GM21390 (cell line): ENCODE data around the gene CTAG1B.
"Not testable (repeated sequence)": the region's sequence is repeated elsewhere in the genome, so short reads cannot be mapped to it uniquely, and the experiment has no call there.

Source experiments
- ATAC-seq: cut with Tn5 transposase; IDR thresholded peaks from one replicate; pipeline ENCODE4 v1.9.1; 2021; ENCODE audit not compliant: unreplicated experiment

Gene CTAG1B

DNA sequence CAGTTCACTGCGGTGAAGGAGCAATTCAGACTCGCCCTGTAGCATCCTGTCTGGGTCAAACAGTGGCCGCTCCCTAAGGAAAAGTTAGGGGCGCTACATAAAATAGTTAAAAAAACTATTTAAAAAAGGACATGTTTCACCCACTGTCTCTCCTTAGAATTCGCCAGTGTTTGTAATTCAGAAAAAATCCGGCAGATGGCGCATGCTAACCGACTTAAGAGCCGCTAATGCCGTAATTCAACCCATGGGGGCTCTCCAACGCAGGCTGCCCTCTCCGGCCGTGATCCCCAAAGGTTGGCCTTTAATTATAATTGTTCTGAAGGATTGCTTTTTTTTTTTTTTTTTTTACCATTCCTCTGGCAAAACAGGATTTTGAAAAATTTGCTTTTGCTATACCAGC lies 28.7 kb downstream of the CTAG1B start:
- ATAC-seq, result not testable (repeated sequence)

- ATAC-seq, result not testable (repeated sequence)
These were observed 34.4 kb downstream of the CTAG1B start, which contains the start of gene CTAG1A for GRCh38 chrX:154584585-154585183. Gene CTAG1A, plus strand, starts transcription at chrX:154585133. Its CDS starts 74 bp downstream, at chrX:154585207.

DNA sequence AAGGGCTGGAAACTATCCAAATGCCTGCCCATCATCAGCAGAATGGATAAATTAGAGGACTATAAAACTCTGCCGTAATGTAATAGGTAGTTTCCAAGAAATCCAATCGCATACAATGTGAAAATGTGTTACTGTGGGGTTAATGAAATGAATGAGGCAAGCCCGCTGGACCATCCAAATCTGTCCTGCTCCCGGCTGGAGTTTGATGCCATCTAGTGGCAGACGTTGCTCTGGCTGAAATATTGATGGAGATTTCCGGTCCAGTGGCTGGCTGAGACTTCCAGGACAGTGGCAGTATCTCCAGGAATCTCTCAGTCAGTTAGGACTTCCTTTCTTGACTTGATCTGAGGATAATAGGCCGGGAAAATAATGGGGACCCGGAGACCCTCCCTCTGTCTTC lies 36.1 kb downstream of the CTAG1B start:
- ATAC-seq, result not testable (repeated sequence)

DNA sequence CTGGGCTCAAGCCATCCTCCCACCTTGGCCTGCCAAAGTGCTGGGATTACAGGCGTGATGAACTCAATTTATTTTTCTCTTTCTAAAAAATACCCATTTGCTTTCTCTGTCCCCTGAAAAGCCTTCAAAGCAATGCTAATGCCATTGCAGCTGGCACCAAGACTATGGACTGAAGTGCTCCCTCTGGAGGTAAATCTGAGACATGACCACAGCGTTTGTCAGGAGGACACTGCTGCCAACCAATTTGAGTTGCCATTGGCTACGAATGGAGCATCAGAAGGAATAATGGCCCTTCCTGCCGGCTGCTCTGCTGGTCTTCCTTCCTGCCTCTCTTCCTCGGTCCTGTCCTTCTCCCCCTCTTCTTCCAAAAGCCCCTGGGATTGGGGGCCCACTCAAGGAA lies 44.0 kb downstream of the CTAG1B start:
- ATAC-seq, result not testable (repeated sequence)

DNA sequence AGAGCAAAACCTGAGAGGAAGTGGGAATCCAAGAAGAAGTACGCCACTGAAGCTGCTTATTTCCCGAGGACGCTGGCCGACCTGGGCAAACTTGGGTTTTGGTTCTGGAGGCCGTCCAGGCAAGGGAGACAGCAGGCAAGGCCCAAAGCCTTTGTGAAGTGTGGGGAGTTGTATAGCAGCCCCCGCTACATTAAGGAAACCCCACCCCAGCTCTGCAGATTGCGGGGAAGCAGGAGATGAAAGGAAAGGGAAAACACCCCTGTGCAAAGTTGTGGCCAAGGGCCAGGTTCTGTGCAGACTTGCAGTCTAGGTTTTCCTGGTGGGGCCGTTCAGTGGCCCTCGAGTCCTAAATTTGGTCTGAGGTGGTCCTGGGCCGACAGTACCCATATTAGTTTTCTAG lies 46.0 kb downstream of the CTAG1B start:
- not testable (repeated sequence) for ATAC-seq

DNA sequence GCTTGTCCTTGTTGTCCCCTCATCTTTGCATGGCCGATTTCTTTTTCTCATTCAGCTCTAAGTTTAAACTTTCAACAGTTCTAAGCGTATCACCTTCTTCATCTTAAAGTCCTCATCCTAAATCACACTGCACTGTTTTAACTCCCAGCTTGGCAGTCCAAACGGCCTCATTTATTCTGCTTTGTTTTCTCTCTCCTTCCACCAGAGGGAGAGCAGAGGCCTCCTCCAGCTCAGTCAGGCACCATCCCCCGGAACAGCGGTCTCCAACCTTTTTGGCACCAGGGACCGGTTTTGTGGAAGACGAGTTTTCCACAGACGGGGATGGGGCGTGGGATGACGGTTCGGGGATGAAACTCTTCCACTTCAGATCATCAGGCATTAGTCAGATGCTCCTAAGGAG lies 48.7 kb downstream of the CTAG1B start:
- not testable (repeated sequence) for ATAC-seq
